HG02852 (cell line): ENCODE results near the gene IQCE.
"Not testable (repeated sequence)": the region's sequence is repeated elsewhere in the genome, so short reads cannot be mapped to it uniquely, and the experiment has no call there.

Experiments used
- ATAC-seq: cut with Tn5 transposase; IDR thresholded peaks from one replicate; pipeline ENCODE4 v1.9.1; 2021; ENCODE audit warnings: mild to moderate bottlenecking, moderate library complexity; ENCODE audit not compliant: unreplicated experiment

The IQCE gene

GRCh38 chr7:2520761-2521290, 38.0 kb upstream of the IQCE start:
- ATAC-seq, result no peak

GRCh38 chr7:2521341-2521745, 37.4 kb upstream of the IQCE start:
- ATAC-seq, result no peak

GRCh38 chr7:2521952-2522591, 36.7 kb upstream of the IQCE start:
- no peak for ATAC-seq

GRCh38 chr7:2522780-2523433, 35.9 kb upstream of the IQCE start:
- no peak for ATAC-seq

GRCh38 chr7:2523461-2523936, 35.3 kb upstream of the IQCE start:
- ATAC-seq, result no peak

- ATAC-seq, result no peak
Observed at GRCh38 chr7:2523941-2524807, 34.6 kb upstream of the IQCE start.

- ATAC-seq, result no peak
Observed at GRCh38 chr7:2524808-2525657, 33.7 kb upstream of the IQCE start.

GRCh38 chr7:2525658-2526630, 32.8 kb upstream of the IQCE start:
- no peak for ATAC-seq

GRCh38 chr7:2526659-2527504, 31.9 kb upstream of the IQCE start:
- no peak for ATAC-seq

GRCh38 chr7:2527505-2528467, 31.0 kb upstream of the IQCE start:
- no peak for ATAC-seq

- no peak for ATAC-seq
Observed at GRCh38 chr7:2528481-2529095, 30.2 kb upstream of the IQCE start.

- ATAC-seq, result no peak
Observed at GRCh38 chr7:2529161-2530070, 29.4 kb upstream of the IQCE start.

GRCh38 chr7:2530071-2530987, 28.4 kb upstream of the IQCE start:
- ATAC-seq, result no peak

GRCh38 chr7:2530994-2531795, 27.6 kb upstream of the IQCE start:
- not testable (repeated sequence) for ATAC-seq
